ENCODE measurements around the gene SPAST. TPM values are rescaled to one million over a fixed set of nuclear protein-coding genes. Genes with fewer than 3 reads are reported as not detected.
"Not testable (repeated sequence)": the region's sequence is repeated elsewhere in the genome, so short reads cannot be mapped to it uniquely, and the experiment has no call there.

The SPAST gene
- total RNA-seq, 1 donor from 2014 or later: 26.4 TPM

GRCh38 chr2:32182667-32183066 is 119.3 kb downstream of the SPAST start:
- Mint-ChIP-seq H3K4me1 (ENCODE audit: unreplicated experiment) (no peaks in the 10 kb centered on the region), H3K9me3 (ENCODE audit: unreplicated experiment) (no peaks in the 10 kb centered on the region), H3K36me3 (ENCODE audit: unreplicated experiment) (peaks cover 17% of the 10 kb centered on the region), H3K27me3 (ENCODE audit: unreplicated experiment) (no peaks in the 10 kb centered on the region), H3K4me3 (ENCODE audit: unreplicated experiment) (no peak overlapping the region), H3K27ac (ENCODE audit: unreplicated experiment) (no peak overlapping the region)
- TF ChIP-seq CTCF (IDR thresholded peaks at IDR 0.05): no peak
- DNase-seq (ENCODE audit: extremely low spot score, unreplicated experiment): no peak

- H3K27ac Mint-ChIP-seq (ENCODE audit: unreplicated experiment): no peak overlapping the region
- TF ChIP-seq CTCF (IDR thresholded peaks at IDR 0.05): no peak
- H3K4me1 Mint-ChIP-seq (ENCODE audit: unreplicated experiment): no peaks in the 10 kb centered on the region
- H3K27me3 Mint-ChIP-seq (ENCODE audit: unreplicated experiment): no peaks in the 10 kb centered on the region
- H3K4me3 Mint-ChIP-seq (ENCODE audit: unreplicated experiment): no peak overlapping the region
- H3K36me3 Mint-ChIP-seq (ENCODE audit: unreplicated experiment): peaks cover 23% of the 10 kb centered on the region
- no peaks in the 10 kb centered on the region for H3K9me3 Mint-ChIP-seq (ENCODE audit: unreplicated experiment)
- no peak for DNase-seq (ENCODE audit: extremely low spot score, unreplicated experiment)
Observed at GRCh38 chr2:32189011-32189410, 125.7 kb downstream of the SPAST start.

GRCh38 chr2:32192418-32192817 is 129.1 kb downstream of the SPAST start:
- no peak overlapping the region for H3K27ac Mint-ChIP-seq (ENCODE audit: unreplicated experiment)
- H3K4me1 Mint-ChIP-seq (ENCODE audit: unreplicated experiment): no peaks in the 10 kb centered on the region

GRCh38 chr2:32200814-32201213 is 137.5 kb downstream of the SPAST start:
- Mint-ChIP-seq H3K27ac (ENCODE audit: unreplicated experiment) (no peak overlapping the region), H3K4me1 (ENCODE audit: unreplicated experiment) (no peaks in the 10 kb centered on the region), H3K36me3 (ENCODE audit: unreplicated experiment) (peaks cover 39% of the 10 kb centered on the region), H3K9me3 (ENCODE audit: unreplicated experiment) (no peaks in the 10 kb centered on the region), H3K4me3 (ENCODE audit: unreplicated experiment) (no peak overlapping the region), H3K27me3 (ENCODE audit: unreplicated experiment) (no peaks in the 10 kb centered on the region)
- no peak for DNase-seq (ENCODE audit: extremely low spot score, unreplicated experiment)
- TF ChIP-seq CTCF (IDR thresholded peaks at IDR 0.05): no peak

More at GRCh38 chr2:32192418-32192817, 129.1 kb downstream of the SPAST start:
- Mint-ChIP-seq H3K27me3 (ENCODE audit: unreplicated experiment) (no peaks in the 10 kb centered on the region), H3K36me3 (ENCODE audit: unreplicated experiment) (peaks cover 23% of the 10 kb centered on the region), H3K4me3 (ENCODE audit: unreplicated experiment) (no peak overlapping the region), H3K9me3 (ENCODE audit: unreplicated experiment) (no peaks in the 10 kb centered on the region)
- DNase-seq (ENCODE audit: extremely low spot score, unreplicated experiment): no peak
- TF ChIP-seq CTCF (IDR thresholded peaks at IDR 0.05): no peak

GRCh38 chr2:32203428-32203827 is 140.1 kb downstream of the SPAST start:
- H3K27ac Mint-ChIP-seq (ENCODE audit: unreplicated experiment); H3K9me3 Mint-ChIP-seq (ENCODE audit: unreplicated experiment); DNase-seq (ENCODE audit: extremely low spot score, unreplicated experiment); H3K4me1 Mint-ChIP-seq (ENCODE audit: unreplicated experiment); H3K27me3 Mint-ChIP-seq (ENCODE audit: unreplicated experiment); H3K4me3 Mint-ChIP-seq (ENCODE audit: unreplicated experiment): not testable (repeated sequence)
- H3K36me3 Mint-ChIP-seq (ENCODE audit: unreplicated experiment): peaks cover 32% of the 10 kb centered on the region

Other genes starting within 250 kb of the SPAST start
- 44.3 and 48.1 TPM in 2 replicates for gene MEMO1, start 52.5 kb upstream of the SPAST start, total RNA-seq
- 54.1 and 56.4 TPM in 2 replicates for gene DPY30, start 23.8 kb upstream of the SPAST start, total RNA-seq
- 26.8 and 28.4 TPM in 2 replicates for gene SLC30A6, start 102.3 kb downstream of the SPAST start, total RNA-seq
- gene NLRC4, start 201.3 kb downstream of the SPAST start, total RNA-seq: not detected in 2 replicates
- 73.5 and 75.5 TPM in 2 replicates for gene YIPF4, start 214.3 kb downstream of the SPAST start, total RNA-seq